ENCODE measurements around the gene BTD.

DNA sequence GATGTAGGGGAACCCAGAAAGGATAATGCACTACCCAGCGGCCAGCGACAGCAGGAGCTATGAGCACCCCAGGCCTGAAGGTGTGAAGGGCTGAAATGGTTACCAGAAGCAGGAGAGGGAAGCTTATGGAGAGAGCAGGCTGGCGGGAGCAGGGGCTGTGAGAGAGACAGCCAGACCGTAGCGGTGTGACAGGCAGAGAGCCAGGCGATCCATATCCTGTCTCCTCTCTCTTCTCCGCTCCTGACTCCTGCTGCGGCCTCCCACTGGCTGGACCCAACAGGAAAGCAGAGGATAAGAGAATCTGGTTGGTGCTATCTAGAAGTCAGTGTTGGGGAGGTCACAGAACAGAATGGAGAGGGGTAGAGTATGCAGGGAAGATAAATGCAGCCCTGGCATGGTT is 49.9 kb downstream of the BTD start:
- TF ChIP-seq BMI1 (IDR thresholded peaks at IDR 0.05; ENCODE audit: borderline replicate concordance) (no peak), HDGF (IDR thresholded peaks at IDR 0.05) (no peak), SIX5 (IDR thresholded peaks at IDR 0.05; ENCODE audit: low read depth, low read length, severe bottlenecking) (no peak), ESRRA (IDR thresholded peaks at IDR 0.05; ENCODE audit: low read length) (no peak), SMC3 (IDR thresholded peaks at IDR 0.05; ENCODE audit: borderline replicate concordance, low read length) (no peak)
- TF ChIP-seq, protein P1, sequence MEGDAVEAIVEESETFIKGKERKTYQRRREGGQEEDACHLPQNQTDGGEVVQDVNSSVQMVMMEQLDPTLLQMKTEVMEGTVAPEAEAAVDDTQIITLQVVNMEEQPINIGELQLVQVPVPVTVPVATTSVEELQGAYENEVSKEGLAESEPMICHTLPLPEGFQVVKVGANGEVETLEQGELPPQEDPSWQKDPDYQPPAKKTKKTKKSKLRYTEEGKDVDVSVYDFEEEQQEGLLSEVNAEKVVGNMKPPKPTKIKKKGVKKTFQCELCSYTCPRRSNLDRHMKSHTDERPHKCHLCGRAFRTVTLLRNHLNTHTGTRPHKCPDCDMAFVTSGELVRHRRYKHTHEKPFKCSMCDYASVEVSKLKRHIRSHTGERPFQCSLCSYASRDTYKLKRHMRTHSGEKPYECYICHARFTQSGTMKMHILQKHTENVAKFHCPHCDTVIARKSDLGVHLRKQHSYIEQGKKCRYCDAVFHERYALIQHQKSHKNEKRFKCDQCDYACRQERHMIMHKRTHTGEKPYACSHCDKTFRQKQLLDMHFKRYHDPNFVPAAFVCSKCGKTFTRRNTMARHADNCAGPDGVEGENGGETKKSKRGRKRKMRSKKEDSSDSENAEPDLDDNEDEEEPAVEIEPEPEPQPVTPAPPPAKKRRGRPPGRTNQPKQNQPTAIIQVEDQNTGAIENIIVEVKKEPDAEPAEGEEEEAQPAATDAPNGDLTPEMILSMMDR (IDR thresholded peaks at IDR 0.05 in 2 of 3, conservative IDR thresholded peaks at IDR 0.05 in 1 of 3; ENCODE audit: control insufficient read depth in 2 of 3, extremely low read depth in 1 of 3, insufficient read depth in 1 of 3, low read depth in 3 of 3, low read length in 3 of 3): no peak
